Ovary (tissue), 3 donors: Measurements from ENCODE around the gene FBXW8.

Experiments used
- POLR2A ChIP-seq: fragments of 450-650 bp; IDR thresholded peaks from one replicate; pipeline ENCODE4 v1.6.1; 2017; ENCODE audit warnings: antibody characterized with exemption, mild to moderate bottlenecking, moderate library complexity
- TF ChIP-seq, protein P1 (sequence below), 3 donors: fragments of 450-650 bp in 2 of 3; fragments of 200-600 bp in 1 of 3; IDR thresholded peaks; one replicate each; pipeline versions ENCODE4 v1.5.1 to v1.8.0; 2016 to 2022; ENCODE audit warnings: antibody characterized with exemption in 3 of 3, mild to moderate bottlenecking in 1 of 3
- donor health status: DM: no; HTN: no; CAD: no.

DNA sequence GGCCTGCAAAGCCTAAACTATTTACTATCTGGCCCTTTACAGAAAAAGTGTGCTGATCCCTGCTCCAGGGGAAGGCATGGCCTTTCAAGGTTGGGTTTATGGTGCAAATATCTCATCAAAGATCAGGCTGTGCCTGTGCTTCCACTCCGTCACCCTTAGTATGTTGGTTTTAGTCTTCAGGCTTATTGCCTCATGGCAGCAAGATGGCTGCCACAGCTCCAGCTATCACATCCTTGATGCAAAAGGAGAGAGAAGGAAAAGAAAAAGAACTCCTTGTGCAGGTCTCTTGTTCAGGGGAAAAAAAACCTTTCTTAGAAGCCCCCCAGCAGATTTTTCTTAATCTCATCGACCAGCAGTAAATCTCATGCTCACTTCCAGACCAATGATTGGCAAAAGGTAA is 20.4 kb upstream of the FBXW8 start:
- TF ChIP-seq, protein P1, sequence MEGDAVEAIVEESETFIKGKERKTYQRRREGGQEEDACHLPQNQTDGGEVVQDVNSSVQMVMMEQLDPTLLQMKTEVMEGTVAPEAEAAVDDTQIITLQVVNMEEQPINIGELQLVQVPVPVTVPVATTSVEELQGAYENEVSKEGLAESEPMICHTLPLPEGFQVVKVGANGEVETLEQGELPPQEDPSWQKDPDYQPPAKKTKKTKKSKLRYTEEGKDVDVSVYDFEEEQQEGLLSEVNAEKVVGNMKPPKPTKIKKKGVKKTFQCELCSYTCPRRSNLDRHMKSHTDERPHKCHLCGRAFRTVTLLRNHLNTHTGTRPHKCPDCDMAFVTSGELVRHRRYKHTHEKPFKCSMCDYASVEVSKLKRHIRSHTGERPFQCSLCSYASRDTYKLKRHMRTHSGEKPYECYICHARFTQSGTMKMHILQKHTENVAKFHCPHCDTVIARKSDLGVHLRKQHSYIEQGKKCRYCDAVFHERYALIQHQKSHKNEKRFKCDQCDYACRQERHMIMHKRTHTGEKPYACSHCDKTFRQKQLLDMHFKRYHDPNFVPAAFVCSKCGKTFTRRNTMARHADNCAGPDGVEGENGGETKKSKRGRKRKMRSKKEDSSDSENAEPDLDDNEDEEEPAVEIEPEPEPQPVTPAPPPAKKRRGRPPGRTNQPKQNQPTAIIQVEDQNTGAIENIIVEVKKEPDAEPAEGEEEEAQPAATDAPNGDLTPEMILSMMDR (IDR thresholded peaks at IDR 0.05): no peak
- no peak for TF ChIP-seq POLR2A
